Vagina (tissue), 2 donors: Measurements from ENCODE around the gene TAF3. TPM values are rescaled to one million over a fixed set of nuclear protein-coding genes. Genes with fewer than 3 reads are reported as not detected.

Experiments used
- DNase-seq, 2 donors: peaks; one replicate each; pipeline ENCODE4 v3.0.0-alpha.2; 2017; ENCODE audit errors: extremely low spot score in 2 of 2
- H3K27ac ChIP-seq: fragments of 200-600 bp; sonication (generic); one replicate; pipeline ENCODE4 v1.5.1; 2019
- H3K27me3 ChIP-seq: fragments of 200-600 bp; sonication (generic); one replicate; pipeline ENCODE4 v1.5.1; 2019
- H3K36me3 ChIP-seq, 2 donors: fragments of 200-600 bp; sonication (generic); one replicate each; pipeline ENCODE4 v1.5.1; 2017 to 2019
- H3K4me1 ChIP-seq: fragments of 200-600 bp; sonication (generic); one replicate; pipeline ENCODE4 v1.5.1; 2019
- H3K4me3 ChIP-seq, 2 donors: fragments of 200-600 bp; sonication (generic); 1 replicate in 1 of 2; 2 replicates in 1 of 2; pipeline ENCODE4 v1.5.1; 2016 to 2019
- H3K9me3 ChIP-seq: fragments of 200-600 bp; sonication (generic); one replicate; pipeline ENCODE4 v1.5.1; 2019
- CTCF ChIP-seq, 3 experiments: fragments of 450-650 bp in 2 of 3; fragments of 200-600 bp in 1 of 3; sonication (generic) in 1 of 3; IDR thresholded peaks; one replicate each; pipeline ENCODE4 v1.5.1; 2017 to 2019; ENCODE audit warnings: antibody characterized with exemption in 3 of 3, mild to moderate bottlenecking in 2 of 3, moderate library complexity in 2 of 3
- POLR2A ChIP-seq, 2 donors: fragments of 450-650 bp; IDR thresholded peaks; one replicate each; pipeline ENCODE4 v1.6.1; 2017; ENCODE audit warnings: antibody characterized with exemption in 2 of 2, mild to moderate bottlenecking in 2 of 2, moderate library complexity in 2 of 2
- POLR2AphosphoS5 ChIP-seq, 2 donors: sonication (generic); formaldehyde crosslinking; IDR thresholded peaks; one replicate each; pipeline ENCODE4 v1.9.0; 2017; ENCODE audit warnings: antibody characterized with exemption in 2 of 2, mild to moderate bottlenecking in 2 of 2, low read depth in 1 of 2; ENCODE audit not compliant: insufficient read depth in 1 of 2
- intact Hi-C: fragments of 100-400 bp; cut with DNase I; formaldehyde crosslinking; loops from one replicate; pipeline ENCODE4 v1.15.1; 2023
- total RNA-seq: library from RNA; depleted of rRNA; stranded (reverse); fragments of >200 nt; gene quantifications from one replicate; pipeline ENCODE4 v1.2.3, GENCODE V29; 2016

The TAF3 gene
- total RNA-seq, 1 donor from 2014 or later = 9.8 TPM

GRCh38 chr10:7917736-7918135 lies 99.4 kb downstream of the TAF3 start:
- Histone ChIP-seq H3K4me3 (no peak overlapping the region), H3K36me3 (no peaks in the 10 kb centered on the region), H3K27ac (no peak overlapping the region), H3K4me1 (peaks cover 8% of the 10 kb centered on the region), H3K27me3 (no peaks in the 10 kb centered on the region), H3K9me3 (no peaks in the 10 kb centered on the region)
- no peak for TF ChIP-seq CTCF (IDR thresholded peaks at IDR 0.05)
- TF ChIP-seq POLR2A (IDR thresholded peaks at IDR 0.05) = no peak
- TF ChIP-seq POLR2AphosphoS5 (IDR thresholded peaks at IDR 0.05; ENCODE audit: insufficient read depth in 1 of 2, low read depth in 1 of 2) = no peak
- DNase-seq = no peak
- intact Hi-C loops = no loop called here

GRCh38 chr10:7922707-7923106 lies 104.4 kb downstream of the TAF3 start:
- intact Hi-C loops = no loop called here
- no peaks in the 10 kb centered on the region for H3K27me3 ChIP-seq
- no peak overlapping the region for H3K27ac ChIP-seq

GRCh38 chr10:7928536-7928935 lies 110.2 kb downstream of the TAF3 start:
- no peak for DNase-seq
- no peak overlapping the region for H3K27ac ChIP-seq
- intact Hi-C loops = no loop called here
- no peaks in the 10 kb centered on the region for H3K36me3 ChIP-seq
- no peaks in the 10 kb centered on the region for H3K4me1 ChIP-seq
- TF ChIP-seq CTCF (IDR thresholded peaks at IDR 0.05) (no peak), POLR2AphosphoS5 (IDR thresholded peaks at IDR 0.05; ENCODE audit: insufficient read depth in 1 of 2, low read depth in 1 of 2) (no peak), POLR2A (IDR thresholded peaks at IDR 0.05) (no peak)
- no peak overlapping the region for H3K4me3 ChIP-seq
- H3K27me3 ChIP-seq = no peaks in the 10 kb centered on the region
- no peaks in the 10 kb centered on the region for H3K9me3 ChIP-seq

More at GRCh38 chr10:7922707-7923106, 104.4 kb downstream of the TAF3 start:
- DNase-seq = no peak
- H3K36me3 ChIP-seq = no peaks in the 10 kb centered on the region
- no peak overlapping the region for H3K4me3 ChIP-seq
- peaks cover 8% of the 10 kb centered on the region for H3K4me1 ChIP-seq
- no peaks in the 10 kb centered on the region for H3K9me3 ChIP-seq
- TF ChIP-seq CTCF (IDR thresholded peaks at IDR 0.05) = no peak

GRCh38 chr10:7932301-7933036 lies 114.2 kb downstream of the TAF3 start:
- no peaks in the 10 kb centered on the region for H3K36me3 ChIP-seq
- TF ChIP-seq CTCF (IDR thresholded peaks at IDR 0.05) (no peak), POLR2A (IDR thresholded peaks at IDR 0.05) (no peak), POLR2AphosphoS5 (IDR thresholded peaks at IDR 0.05; ENCODE audit: insufficient read depth in 1 of 2, low read depth in 1 of 2) (no peak)
- DNase-seq = no peak
- no peak overlapping the region for H3K27ac ChIP-seq
- H3K9me3 ChIP-seq = no peaks in the 10 kb centered on the region
- H3K4me3 ChIP-seq = no peak overlapping the region
- no peaks in the 10 kb centered on the region for H3K4me1 ChIP-seq
- no peaks in the 10 kb centered on the region for H3K27me3 ChIP-seq
- intact Hi-C loops = no loop called here

- H3K27ac ChIP-seq = no peak overlapping the region
- DNase-seq = no peak
- intact Hi-C loops = no loop called here
- no peaks in the 10 kb centered on the region for H3K36me3 ChIP-seq
- no peaks in the 10 kb centered on the region for H3K27me3 ChIP-seq
- H3K4me1 ChIP-seq = no peaks in the 10 kb centered on the region
- no peak overlapping the region for H3K4me3 ChIP-seq
- TF ChIP-seq POLR2A (IDR thresholded peaks at IDR 0.05) (no peak), CTCF (IDR thresholded peaks at IDR 0.05) (no peak), POLR2AphosphoS5 (IDR thresholded peaks at IDR 0.05; ENCODE audit: insufficient read depth in 1 of 2, low read depth in 1 of 2) (no peak)
- no peaks in the 10 kb centered on the region for H3K9me3 ChIP-seq
These were observed 115.0 kb downstream of the TAF3 start for GRCh38 chr10:7933262-7933661.
